DOHH2 (cell line): ENCODE results near the gene USP12.

Experiments
- EZH2phosphoT487 ChIP-seq: fragments of 200-600 bp; sonication (generic); IDR thresholded peaks from 2 replicates; pipeline ENCODE4 v1.6.1; 2017; ENCODE audit warnings: borderline replicate concordance, mild to moderate bottlenecking, antibody characterized with exemption, low read length, moderate library complexity, mixed read lengths
- TF ChIP-seq, protein P1 (sequence below): fragments of 200-600 bp; sonication (generic); IDR thresholded peaks from one replicate; pipeline ENCODE4 v1.5.1; 2014; ENCODE audit warnings: antibody characterized with exemption, mild to moderate bottlenecking, low read depth, low read length; ENCODE audit not compliant: poor library complexity, severe bottlenecking

DNA sequence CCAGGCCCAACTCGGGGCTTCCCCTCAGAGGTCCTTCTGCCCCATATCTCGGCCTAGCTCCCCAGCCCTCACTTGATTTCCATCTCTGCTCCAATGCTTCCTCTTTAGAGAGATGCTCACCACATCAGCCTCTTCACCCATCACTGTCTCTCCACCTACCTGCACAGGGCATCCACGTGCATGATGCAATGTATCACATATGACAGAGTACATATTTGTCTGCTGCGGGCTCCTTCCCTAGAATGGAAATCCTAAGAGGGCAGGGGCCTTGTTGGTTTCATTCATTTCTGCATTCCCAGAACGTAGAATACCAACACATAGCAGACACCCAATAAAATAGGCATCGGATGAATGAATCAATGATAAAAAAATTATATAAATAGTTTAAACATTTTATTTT is 130.3 kb downstream of the USP12 start:
- TF ChIP-seq, protein P1, sequence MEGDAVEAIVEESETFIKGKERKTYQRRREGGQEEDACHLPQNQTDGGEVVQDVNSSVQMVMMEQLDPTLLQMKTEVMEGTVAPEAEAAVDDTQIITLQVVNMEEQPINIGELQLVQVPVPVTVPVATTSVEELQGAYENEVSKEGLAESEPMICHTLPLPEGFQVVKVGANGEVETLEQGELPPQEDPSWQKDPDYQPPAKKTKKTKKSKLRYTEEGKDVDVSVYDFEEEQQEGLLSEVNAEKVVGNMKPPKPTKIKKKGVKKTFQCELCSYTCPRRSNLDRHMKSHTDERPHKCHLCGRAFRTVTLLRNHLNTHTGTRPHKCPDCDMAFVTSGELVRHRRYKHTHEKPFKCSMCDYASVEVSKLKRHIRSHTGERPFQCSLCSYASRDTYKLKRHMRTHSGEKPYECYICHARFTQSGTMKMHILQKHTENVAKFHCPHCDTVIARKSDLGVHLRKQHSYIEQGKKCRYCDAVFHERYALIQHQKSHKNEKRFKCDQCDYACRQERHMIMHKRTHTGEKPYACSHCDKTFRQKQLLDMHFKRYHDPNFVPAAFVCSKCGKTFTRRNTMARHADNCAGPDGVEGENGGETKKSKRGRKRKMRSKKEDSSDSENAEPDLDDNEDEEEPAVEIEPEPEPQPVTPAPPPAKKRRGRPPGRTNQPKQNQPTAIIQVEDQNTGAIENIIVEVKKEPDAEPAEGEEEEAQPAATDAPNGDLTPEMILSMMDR = no peak
- no peak for TF ChIP-seq EZH2phosphoT487
